Neuron (in vitro differentiated cells): Measurements from ENCODE around the gene ACVR1C.
"Not testable (repeated sequence)": the region's sequence is repeated elsewhere in the genome, so short reads cannot be mapped to it uniquely, and the experiment has no call there.

Experiments
- H2AFZ ChIP-seq: one replicate; pipeline ENCODE4 v1.6.1; 2013; ENCODE audit warnings: low read depth, mild to moderate bottlenecking, inconsistent platforms, low read length, moderate library complexity
- H3K27me3 ChIP-seq: one replicate; pipeline ENCODE4 v1.6.1; 2013; ENCODE audit warnings: low read length; ENCODE audit not compliant: insufficient read depth
- H3K36me3 ChIP-seq: one replicate; pipeline ENCODE4 v1.6.1; 2013; ENCODE audit warnings: low read length; ENCODE audit not compliant: insufficient read depth
- H3K4me1 ChIP-seq: one replicate; pipeline ENCODE4 v1.6.1; 2013; ENCODE audit warnings: low read length; ENCODE audit not compliant: insufficient read depth
- H3K4me3 ChIP-seq: 2 replicates; pipeline ENCODE4 v1.5.1; 2013; ENCODE audit warnings: mild to moderate bottlenecking, low read length, moderate library complexity
- H3K9me3 ChIP-seq: one replicate; pipeline ENCODE4 v1.6.1; 2013; ENCODE audit warnings: low read length

Gene ACVR1C

GRCh38 chr2:157611110-157611509, 17.6 kb downstream of the ACVR1C start:
- Histone ChIP-seq H3K4me3 (no peak overlapping the region), H3K9me3 (no peaks in the 10 kb centered on the region), H3K4me1 (no peaks in the 10 kb centered on the region), H3K27me3 (no peaks in the 10 kb centered on the region), H3K36me3 (no peaks in the 10 kb centered on the region), H2AFZ (no peak overlapping the region)

- no peak overlapping the region for H3K4me3 ChIP-seq
- no peaks in the 10 kb centered on the region for H3K27me3 ChIP-seq
- H3K4me1 ChIP-seq = no peaks in the 10 kb centered on the region
- H3K36me3 ChIP-seq = no peaks in the 10 kb centered on the region
- no peak overlapping the region for H2AFZ ChIP-seq
- no peaks in the 10 kb centered on the region for H3K9me3 ChIP-seq
These were observed 22.1 kb downstream of the ACVR1C start for GRCh38 chr2:157606534-157606933.

GRCh38 chr2:157603198-157603597, 25.5 kb downstream of the ACVR1C start:
- Histone ChIP-seq H3K4me1 (no peaks in the 10 kb centered on the region), H2AFZ (no peak overlapping the region), H3K4me3 (no peak overlapping the region), H3K36me3 (no peaks in the 10 kb centered on the region), H3K27me3 (no peaks in the 10 kb centered on the region), H3K9me3 (no peaks in the 10 kb centered on the region)

- peaks cover 4% of the 10 kb centered on the region for H3K27me3 ChIP-seq
- H3K4me1 ChIP-seq = no peaks in the 10 kb centered on the region
- H3K9me3 ChIP-seq = no peaks in the 10 kb centered on the region
- H3K4me3 ChIP-seq = no peak overlapping the region
- no peaks in the 10 kb centered on the region for H3K36me3 ChIP-seq
- H2AFZ ChIP-seq = no peak overlapping the region
These were observed 26.9 kb downstream of the ACVR1C start for GRCh38 chr2:157601807-157602206.

GRCh38 chr2:157596992-157597681, 31.5 kb downstream of the ACVR1C start:
- Histone ChIP-seq H2AFZ (no peak overlapping the region), H3K4me3 (no peak overlapping the region), H3K9me3 (no peaks in the 10 kb centered on the region), H3K27me3 (peaks cover 11% of the 10 kb centered on the region), H3K4me1 (no peaks in the 10 kb centered on the region), H3K36me3 (no peaks in the 10 kb centered on the region)

- no peaks in the 10 kb centered on the region for H3K9me3 ChIP-seq
- H2AFZ ChIP-seq = no peak overlapping the region
- H3K36me3 ChIP-seq = no peaks in the 10 kb centered on the region
- H3K4me3 ChIP-seq = no peak overlapping the region
- peaks cover 11% of the 10 kb centered on the region for H3K27me3 ChIP-seq
- no peaks in the 10 kb centered on the region for H3K4me1 ChIP-seq
These were observed 35.3 kb downstream of the ACVR1C start for GRCh38 chr2:157593411-157593810.

GRCh38 chr2:157592948-157593347, 35.7 kb downstream of the ACVR1C start:
- H2AFZ ChIP-seq = no peak overlapping the region
- no peaks in the 10 kb centered on the region for H3K9me3 ChIP-seq

GRCh38 chr2:157592374-157592773, 36.3 kb downstream of the ACVR1C start:
- peaks cover 9% of the 10 kb centered on the region for H3K27me3 ChIP-seq
- no peak overlapping the region for H2AFZ ChIP-seq
- no peak overlapping the region for H3K4me3 ChIP-seq
- H3K36me3 ChIP-seq = no peaks in the 10 kb centered on the region
- no peaks in the 10 kb centered on the region for H3K9me3 ChIP-seq
- H3K4me1 ChIP-seq = no peaks in the 10 kb centered on the region

More at GRCh38 chr2:157592948-157593347, 35.7 kb downstream of the ACVR1C start:
- Histone ChIP-seq H3K4me1 (no peaks in the 10 kb centered on the region), H3K36me3 (no peaks in the 10 kb centered on the region), H3K4me3 (no peak overlapping the region), H3K27me3 (peaks cover 11% of the 10 kb centered on the region)

- Histone ChIP-seq H3K9me3 (no peaks in the 10 kb centered on the region), H3K4me3 (no peak overlapping the region), H3K4me1 (no peaks in the 10 kb centered on the region), H3K36me3 (no peaks in the 10 kb centered on the region), H2AFZ (no peak overlapping the region), H3K27me3 (no peaks in the 10 kb centered on the region)
These were observed 41.1 kb downstream of the ACVR1C start for GRCh38 chr2:157587576-157587975.

- no peak overlapping the region for H3K4me3 ChIP-seq
- no peaks in the 10 kb centered on the region for H3K4me1 ChIP-seq
- H3K36me3 ChIP-seq = no peaks in the 10 kb centered on the region
- H3K27me3 ChIP-seq = no peaks in the 10 kb centered on the region
- H2AFZ ChIP-seq = no peak overlapping the region
- no peaks in the 10 kb centered on the region for H3K9me3 ChIP-seq
These were observed 54.5 kb downstream of the ACVR1C start for GRCh38 chr2:157574165-157574564.

- Histone ChIP-seq H2AFZ (no peak overlapping the region), H3K36me3 (no peaks in the 10 kb centered on the region), H3K9me3 (no peaks in the 10 kb centered on the region), H3K4me3 (no peak overlapping the region), H3K27me3 (no peaks in the 10 kb centered on the region), H3K4me1 (no peaks in the 10 kb centered on the region)
These were observed 55.9 kb downstream of the ACVR1C start for GRCh38 chr2:157572725-157573124.

- H3K27me3 ChIP-seq, H3K4me1 ChIP-seq, H2AFZ ChIP-seq, H3K4me3 ChIP-seq, H3K36me3 ChIP-seq, H3K9me3 ChIP-seq: not testable (repeated sequence)
These were observed 62.0 kb downstream of the ACVR1C start for GRCh38 chr2:157566623-157567022.

GRCh38 chr2:157566113-157566512, 62.6 kb downstream of the ACVR1C start:
- H3K4me1 ChIP-seq, H3K4me3 ChIP-seq, H3K9me3 ChIP-seq, H3K27me3 ChIP-seq, H2AFZ ChIP-seq, H3K36me3 ChIP-seq: not testable (repeated sequence)

- Histone ChIP-seq H3K4me3 (no peak overlapping the region), H2AFZ (no peak overlapping the region), H3K27me3 (no peaks in the 10 kb centered on the region), H3K9me3 (no peaks in the 10 kb centered on the region), H3K4me1 (no peaks in the 10 kb centered on the region), H3K36me3 (no peaks in the 10 kb centered on the region)
These were observed 63.1 kb downstream of the ACVR1C start for GRCh38 chr2:157565550-157565949.
